OCI-LY1 (cell line): ENCODE results near the gene PLA2G2D.

Source experiments
- EZH2 ChIP-seq: fragments of 200-600 bp; sonication (generic), shearing (Covaris generic); IDR thresholded peaks from 2 replicates; pipeline ENCODE4 v1.8.0; 2017; ENCODE audit warnings: borderline replicate concordance, mixed run types, mild to moderate bottlenecking, antibody characterized with exemption, low read length, moderate library complexity, mixed read lengths
- TF ChIP-seq, protein P1 (sequence below): fragments of 200-600 bp; sonication (generic), shearing (Covaris generic); IDR thresholded peaks from 2 replicates; pipeline ENCODE4 v1.5.1; 2017; ENCODE audit warnings: mild to moderate bottlenecking, antibody characterized with exemption, low read length, moderate library complexity, mixed read lengths

DNA sequence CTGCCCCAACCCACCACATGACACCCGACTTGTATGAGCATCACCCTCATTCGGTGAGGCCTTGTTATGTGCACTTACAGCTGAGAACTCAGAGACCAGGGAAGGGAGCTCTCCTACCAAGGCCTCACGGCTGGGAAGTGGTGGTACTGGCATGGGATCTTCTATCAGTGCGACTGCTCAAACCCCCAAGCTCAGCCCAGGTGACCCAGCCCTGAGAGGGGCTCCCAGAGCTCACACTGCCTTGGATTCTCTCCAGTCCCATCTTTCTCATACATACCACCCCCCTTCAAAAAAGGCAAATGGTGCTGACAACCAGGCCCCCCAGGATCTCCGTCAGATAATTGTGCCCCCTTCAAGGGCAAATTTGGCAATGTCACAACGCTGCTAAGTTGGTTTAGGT is 19.0 kb upstream of the PLA2G2D start:
- TF ChIP-seq, protein P1, sequence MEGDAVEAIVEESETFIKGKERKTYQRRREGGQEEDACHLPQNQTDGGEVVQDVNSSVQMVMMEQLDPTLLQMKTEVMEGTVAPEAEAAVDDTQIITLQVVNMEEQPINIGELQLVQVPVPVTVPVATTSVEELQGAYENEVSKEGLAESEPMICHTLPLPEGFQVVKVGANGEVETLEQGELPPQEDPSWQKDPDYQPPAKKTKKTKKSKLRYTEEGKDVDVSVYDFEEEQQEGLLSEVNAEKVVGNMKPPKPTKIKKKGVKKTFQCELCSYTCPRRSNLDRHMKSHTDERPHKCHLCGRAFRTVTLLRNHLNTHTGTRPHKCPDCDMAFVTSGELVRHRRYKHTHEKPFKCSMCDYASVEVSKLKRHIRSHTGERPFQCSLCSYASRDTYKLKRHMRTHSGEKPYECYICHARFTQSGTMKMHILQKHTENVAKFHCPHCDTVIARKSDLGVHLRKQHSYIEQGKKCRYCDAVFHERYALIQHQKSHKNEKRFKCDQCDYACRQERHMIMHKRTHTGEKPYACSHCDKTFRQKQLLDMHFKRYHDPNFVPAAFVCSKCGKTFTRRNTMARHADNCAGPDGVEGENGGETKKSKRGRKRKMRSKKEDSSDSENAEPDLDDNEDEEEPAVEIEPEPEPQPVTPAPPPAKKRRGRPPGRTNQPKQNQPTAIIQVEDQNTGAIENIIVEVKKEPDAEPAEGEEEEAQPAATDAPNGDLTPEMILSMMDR, result no peak
- TF ChIP-seq EZH2, result no peak
